Ishikawa (cell line): Measurements from ENCODE around the gene DLEU7.

Source experiments
- CEBPB ChIP-seq: IDR thresholded peaks from 2 replicates; pipeline ENCODE4 v1.6.1; 2012
- EP300 ChIP-seq: IDR thresholded peaks from 2 replicates; pipeline ENCODE4 v1.6.1; 2012; ENCODE audit warnings: borderline replicate concordance
- FOXM1 ChIP-seq: IDR thresholded peaks from 2 replicates; pipeline ENCODE4 v1.6.1; 2012; ENCODE audit warnings: low read depth, borderline replicate concordance
- MAX ChIP-seq: IDR thresholded peaks from 2 replicates; pipeline ENCODE4 v1.6.1; 2012
- NFIC ChIP-seq: IDR thresholded peaks from 2 replicates; pipeline ENCODE4 v1.6.1; 2012
- RAD21 ChIP-seq: IDR thresholded peaks from 2 replicates; pipeline ENCODE4 v1.6.1; 2012; ENCODE audit warnings: low read depth
- REST ChIP-seq: IDR thresholded peaks from 2 replicates; pipeline ENCODE4 v1.6.1; 2012; ENCODE audit warnings: low read depth, mild to moderate bottlenecking
- TAF1 ChIP-seq: IDR thresholded peaks from 2 replicates; pipeline ENCODE4 v1.6.1; 2012; ENCODE audit warnings: low read depth, mild to moderate bottlenecking
- YY1 ChIP-seq: IDR thresholded peaks from 2 replicates; pipeline ENCODE4 v1.6.1; 2012; ENCODE audit warnings: low read depth
- ZBTB7A ChIP-seq: IDR thresholded peaks from 2 replicates; pipeline ENCODE4 v1.6.1; 2012; ENCODE audit warnings: low read depth

DNA sequence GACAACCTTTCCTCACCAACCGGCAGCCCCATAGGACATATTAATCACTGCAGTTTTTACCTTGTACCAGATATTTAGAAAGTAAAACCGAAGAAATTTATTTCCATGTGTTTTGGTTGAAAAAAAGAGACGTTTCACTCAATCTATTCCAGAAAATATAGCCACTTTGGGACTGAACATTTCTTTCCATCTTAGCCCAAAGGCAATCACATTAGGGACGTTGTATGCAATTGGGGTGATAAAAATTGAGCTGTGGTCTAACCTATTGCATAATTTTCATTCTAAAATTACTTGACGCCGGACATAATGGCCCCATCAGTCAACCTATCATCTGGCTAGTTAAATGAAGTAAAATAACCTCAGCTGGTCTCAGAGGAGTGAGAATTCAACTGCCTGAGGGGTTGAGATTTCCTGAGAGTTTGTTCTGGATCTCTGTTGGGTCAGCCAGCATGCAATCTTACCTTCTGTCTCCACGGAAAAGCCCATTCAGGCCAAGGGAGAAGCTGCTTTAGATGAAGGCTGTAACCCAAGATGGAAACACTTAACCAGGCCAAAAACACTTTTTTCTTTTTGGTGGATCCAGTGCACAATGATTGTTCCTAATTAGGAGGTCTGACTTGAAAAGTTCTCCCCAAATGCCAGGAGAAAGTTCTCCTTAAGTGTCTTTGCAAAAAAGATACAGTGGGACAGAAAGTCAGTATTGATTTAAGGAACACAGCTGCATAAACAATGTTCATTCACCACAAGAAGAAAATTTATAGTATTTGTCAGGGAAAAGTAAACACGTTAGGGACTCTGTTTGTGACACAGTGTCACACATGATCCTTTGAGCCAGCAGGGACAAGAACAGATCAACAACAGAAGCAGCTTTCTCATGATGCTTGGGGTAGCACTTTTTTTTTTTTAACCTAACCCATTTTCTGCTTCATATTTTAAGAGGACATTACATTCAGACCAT, 34.1 kb downstream of the DLEU7 start:
- no peak for TF ChIP-seq RAD21
- no peak for TF ChIP-seq EP300
- TF ChIP-seq NFIC, result no peak
- no peak for TF ChIP-seq REST
- no peak for TF ChIP-seq TAF1
- no peak for TF ChIP-seq CEBPB
- TF ChIP-seq MAX, result no peak
- no peak for TF ChIP-seq FOXM1
- TF ChIP-seq YY1, result no peak
- TF ChIP-seq ZBTB7A, result no peak
